Measurements from ENCODE around the gene PTX3. TPM values are rescaled to one million over a fixed set of nuclear protein-coding genes. Genes with fewer than 3 reads are reported as not detected.

PTX3 gene
- total RNA-seq, 1 experiment from 2014 or later: 0.59 TPM

GRCh38 chr3:157405457-157405856 lies 31.2 kb upstream of the PTX3 start:
- POLR2A ChIA-PET: no interaction called here
- no peak for DNase-seq (ENCODE audit: low spot score)

More at GRCh38 chr3:157405457-157405856, 31.2 kb upstream of the PTX3 start:
- TF ChIP-seq TCF7 (CRISPR knock-in tag; IDR thresholded peaks at IDR 0.05; ENCODE audit: low read depth): no peak
- no peak for TF ChIP-seq MLX (CRISPR knock-in tag; IDR thresholded peaks at IDR 0.05)
- TF ChIP-seq RORB (CRISPR knock-in tag; IDR thresholded peaks at IDR 0.05): no peak
- TF ChIP-seq ATF3 (CRISPR knock-in tag; conservative IDR thresholded peaks at IDR 0.05): no peak
- TF ChIP-seq AFF4 (CRISPR knock-in tag; IDR thresholded peaks at IDR 0.05; ENCODE audit: borderline replicate concordance): no peak
- TF ChIP-seq SMAD4 (CRISPR knock-in tag; IDR thresholded peaks at IDR 0.05): no peak
- no peak for TF ChIP-seq E2F5 (CRISPR knock-in tag; IDR thresholded peaks at IDR 0.05)
- no peak for TF ChIP-seq FOXJ3 (CRISPR knock-in tag; IDR thresholded peaks at IDR 0.05; ENCODE audit: borderline replicate concordance)
- no peak for TF ChIP-seq ZNF425 (CRISPR knock-in tag; conservative IDR thresholded peaks at IDR 0.05)
- no peak for TF ChIP-seq TP53 (CRISPR knock-in tag; IDR thresholded peaks at IDR 0.05)
- no peak for TF ChIP-seq IRF1 (CRISPR knock-in tag; IDR thresholded peaks at IDR 0.05)
- no peak for TF ChIP-seq PRDM15 (CRISPR knock-in tag; IDR thresholded peaks at IDR 0.05)
- no peak for TF ChIP-seq ETV6 (CRISPR knock-in tag; IDR thresholded peaks at IDR 0.05)
- no peak for TF ChIP-seq CTCF (IDR thresholded peaks at IDR 0.05)
- ATAC-seq: no peak
- Mint-ChIP-seq H3K27ac (no peak overlapping the region), H3K4me3 (no peak overlapping the region), H3K36me3 (no peaks in the 10 kb centered on the region), H3K4me1 (peaks cover 26% of the 10 kb centered on the region), H3K9me3 (no peaks in the 10 kb centered on the region), H3K27me3 (ENCODE audit: low read depth) (no peaks in the 10 kb centered on the region)
- CTCF ChIA-PET: no interaction called here
